OCI-LY3 (cell line): ENCODE measurements around the gene DOLK.

ENCODE experiments used
- H2AFZ ChIP-seq: fragments of 200-600, 300-600 bp; shearing (Covaris generic); 2 replicates; pipeline ENCODE4 v1.6.0; 2014; ENCODE audit warnings: antibody characterized with exemption, low read depth, low read length
- H3K27ac ChIP-seq: fragments of 200-600, 300-600 bp; sonication (generic); 2 replicates; pipeline ENCODE4 v1.5.1; 2014; ENCODE audit warnings: mild to moderate bottlenecking, low read length, moderate library complexity, mixed read lengths
- H3K27me3 ChIP-seq: fragments of 200-600, 300-600 bp; sonication (generic); 2 replicates; pipeline ENCODE4 v1.6.1; 2014; ENCODE audit warnings: low read depth, low read length, mixed read lengths
- H3K36me3 ChIP-seq: fragments of 200-600, 300-600 bp; sonication (generic); replicated peaks from 2 replicates; pipeline ENCODE3; 2014; ENCODE audit warnings: low read depth, low read length, mixed read lengths
- H3K4me1 ChIP-seq: fragments of 300-600, 200-600 bp; sonication (generic); 2 replicates; pipeline ENCODE4 v1.6.1; 2014; ENCODE audit warnings: low read length, mixed read lengths
- H3K4me2 ChIP-seq: fragments of 200-600, 300-600 bp; sonication (generic); 2 replicates; pipeline ENCODE4 v1.6.1; 2014; ENCODE audit warnings: low read length, mixed read lengths
- H3K4me3 ChIP-seq: fragments of 300-600, 200-600 bp; sonication (generic); 2 replicates; pipeline ENCODE4 v1.5.1; 2014; ENCODE audit warnings: antibody characterized with exemption, mild to moderate bottlenecking, low read length, moderate library complexity
- H3K79me2 ChIP-seq: fragments of 300-600, 200-600 bp; shearing (Covaris generic); 2 replicates; pipeline ENCODE4 v1.6.1; 2014; ENCODE audit warnings: mild to moderate bottlenecking, low read length, mixed read lengths
- H3K9ac ChIP-seq: fragments of 300-600, 200-600 bp; shearing (Covaris generic); 2 replicates; pipeline ENCODE4 v1.6.0; 2014; ENCODE audit warnings: mild to moderate bottlenecking, low read length, moderate library complexity
- H3K9me3 ChIP-seq: fragments of 200-600, 300-600 bp; shearing (Covaris generic); 2 replicates; pipeline ENCODE4 v1.6.1; 2014; ENCODE audit warnings: low read length, mixed read lengths; ENCODE audit not compliant: insufficient read depth
- H4K20me1 ChIP-seq: fragments of 200-600, 300-600 bp; sonication (generic); 2 replicates; pipeline ENCODE4 v1.6.1; 2016; ENCODE audit warnings: low read length, mixed read lengths; ENCODE audit not compliant: insufficient read depth
- CTCF ChIP-seq: fragments of 200-600, 300-600 bp; sonication (generic); IDR thresholded peaks from 2 replicates; pipeline ENCODE4 v1.5.1; 2014; ENCODE audit warnings: antibody characterized with exemption, low read length, low read depth
- EZH2phosphoT487 ChIP-seq: fragments of 200-600 bp; shearing (Covaris generic); IDR thresholded peaks from 2 replicates; pipeline ENCODE4 v1.6.1; 2018; ENCODE audit warnings: antibody characterized with exemption, mixed run types, low read depth

DOLK gene

GRCh38 chr9:128933731-128934130 is 13.7 kb downstream of the DOLK start:
- Histone ChIP-seq H3K4me3 (no peak overlapping the region), H2AFZ (no peak overlapping the region), H3K9me3 (no peaks in the 10 kb centered on the region), H3K4me2 (no peak overlapping the region), H3K27me3 (no peaks in the 10 kb centered on the region), H3K27ac (no peak overlapping the region), H4K20me1 (no peaks in the 10 kb centered on the region), H3K9ac (no peak overlapping the region), H3K79me2 (no peaks in the 10 kb centered on the region), H3K4me1 (no peaks in the 10 kb centered on the region), H3K36me3 (no peaks in the 10 kb centered on the region)
- TF ChIP-seq CTCF = no peak

- H2AFZ ChIP-seq = no peak overlapping the region
- no peaks in the 10 kb centered on the region for H3K4me1 ChIP-seq
- H4K20me1 ChIP-seq = no peaks in the 10 kb centered on the region
- H3K27ac ChIP-seq = no peak overlapping the region
- no peak overlapping the region for H3K9ac ChIP-seq
- H3K9me3 ChIP-seq = no peaks in the 10 kb centered on the region
- no peak overlapping the region for H3K4me3 ChIP-seq
- H3K36me3 ChIP-seq = no peaks in the 10 kb centered on the region
- no peak for TF ChIP-seq CTCF
- no peak for TF ChIP-seq EZH2phosphoT487
- no peak overlapping the region for H3K4me2 ChIP-seq
- H3K79me2 ChIP-seq = no peaks in the 10 kb centered on the region
- H3K27me3 ChIP-seq = no peaks in the 10 kb centered on the region
Measured at GRCh38 chr9:128929560-128929959, 17.8 kb downstream of the DOLK start.

- H3K27me3 ChIP-seq = no peaks in the 10 kb centered on the region
- no peaks in the 10 kb centered on the region for H3K36me3 ChIP-seq
- TF ChIP-seq EZH2phosphoT487 = no peak
- no peak for TF ChIP-seq CTCF
- H3K4me2 ChIP-seq = no peak overlapping the region
- no peak overlapping the region for H2AFZ ChIP-seq
- H3K27ac ChIP-seq = no peak overlapping the region
- H3K79me2 ChIP-seq = no peaks in the 10 kb centered on the region
- no peak overlapping the region for H3K4me3 ChIP-seq
- no peaks in the 10 kb centered on the region for H3K4me1 ChIP-seq
- no peak overlapping the region for H3K9ac ChIP-seq
- H4K20me1 ChIP-seq = no peaks in the 10 kb centered on the region
- H3K9me3 ChIP-seq = no peaks in the 10 kb centered on the region
Measured at GRCh38 chr9:128928624-128929023, 18.8 kb downstream of the DOLK start.

- Histone ChIP-seq H2AFZ (no peak overlapping the region), H3K36me3 (no peaks in the 10 kb centered on the region), H3K4me2 (no peak overlapping the region), H3K4me1 (no peaks in the 10 kb centered on the region), H3K27ac (no peak overlapping the region), H3K9ac (no peak overlapping the region), H3K4me3 (no peak overlapping the region), H3K79me2 (no peaks in the 10 kb centered on the region), H3K9me3 (no peaks in the 10 kb centered on the region), H4K20me1 (no peaks in the 10 kb centered on the region), H3K27me3 (no peaks in the 10 kb centered on the region)
- peak; percentile 83 for TF ChIP-seq CTCF
- TF ChIP-seq EZH2phosphoT487 = no peak
Measured at GRCh38 chr9:128927731-128928411, 19.5 kb downstream of the DOLK start.
